ENCODE data around the gene C1orf56.

C1orf56 gene, protein sequence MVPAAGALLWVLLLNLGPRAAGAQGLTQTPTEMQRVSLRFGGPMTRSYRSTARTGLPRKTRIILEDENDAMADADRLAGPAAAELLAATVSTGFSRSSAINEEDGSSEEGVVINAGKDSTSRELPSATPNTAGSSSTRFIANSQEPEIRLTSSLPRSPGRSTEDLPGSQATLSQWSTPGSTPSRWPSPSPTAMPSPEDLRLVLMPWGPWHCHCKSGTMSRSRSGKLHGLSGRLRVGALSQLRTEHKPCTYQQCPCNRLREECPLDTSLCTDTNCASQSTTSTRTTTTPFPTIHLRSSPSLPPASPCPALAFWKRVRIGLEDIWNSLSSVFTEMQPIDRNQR
- total RNA-seq = 3.0 reads per million, percentile 10 among the genes with 10 or more reads in this experiment

DNA sequence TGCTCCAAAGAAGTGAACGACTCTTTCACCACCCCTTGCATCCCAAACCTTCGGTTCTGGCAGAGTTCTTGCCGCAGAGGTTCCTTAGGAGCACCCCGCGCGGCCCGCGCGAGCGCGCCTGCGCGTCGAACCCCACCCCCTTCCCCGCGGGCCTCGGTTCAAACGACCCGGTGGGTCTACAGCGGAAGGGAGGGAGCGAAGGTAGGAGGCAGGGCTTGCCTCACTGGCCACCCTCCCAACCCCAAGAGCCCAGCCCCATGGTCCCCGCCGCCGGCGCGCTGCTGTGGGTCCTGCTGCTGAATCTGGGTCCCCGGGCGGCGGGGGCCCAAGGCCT lies at the start of gene C1orf56:
TSS of gene C1orf56 (plus strand) at position 161 of the 334 bp plus-strand sequence. CDS start at position 258, 97 bp downstream.
- DNase-seq = peak; percentile 41

DNA sequence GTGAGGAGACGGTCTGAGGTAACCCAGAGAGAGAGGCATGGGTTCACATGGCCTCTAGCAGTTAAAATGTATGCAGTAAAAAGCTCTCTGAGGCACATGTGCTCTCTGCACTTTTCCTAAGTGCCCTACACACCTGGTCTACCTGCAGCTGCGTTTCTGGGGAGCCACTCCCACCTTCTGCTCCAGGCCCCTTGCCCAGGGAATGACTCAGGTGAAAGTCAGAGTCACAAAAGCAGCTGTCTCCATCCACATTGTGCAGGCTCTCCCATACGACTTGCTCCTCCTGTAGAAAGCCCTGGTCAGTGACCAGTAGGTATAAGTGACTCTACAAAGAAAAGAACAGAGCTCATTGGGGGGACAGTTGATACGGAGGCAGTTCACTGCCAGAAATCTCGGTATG lies 49.6 kb upstream of the C1orf56 start:
- no peak for DNase-seq

DNA sequence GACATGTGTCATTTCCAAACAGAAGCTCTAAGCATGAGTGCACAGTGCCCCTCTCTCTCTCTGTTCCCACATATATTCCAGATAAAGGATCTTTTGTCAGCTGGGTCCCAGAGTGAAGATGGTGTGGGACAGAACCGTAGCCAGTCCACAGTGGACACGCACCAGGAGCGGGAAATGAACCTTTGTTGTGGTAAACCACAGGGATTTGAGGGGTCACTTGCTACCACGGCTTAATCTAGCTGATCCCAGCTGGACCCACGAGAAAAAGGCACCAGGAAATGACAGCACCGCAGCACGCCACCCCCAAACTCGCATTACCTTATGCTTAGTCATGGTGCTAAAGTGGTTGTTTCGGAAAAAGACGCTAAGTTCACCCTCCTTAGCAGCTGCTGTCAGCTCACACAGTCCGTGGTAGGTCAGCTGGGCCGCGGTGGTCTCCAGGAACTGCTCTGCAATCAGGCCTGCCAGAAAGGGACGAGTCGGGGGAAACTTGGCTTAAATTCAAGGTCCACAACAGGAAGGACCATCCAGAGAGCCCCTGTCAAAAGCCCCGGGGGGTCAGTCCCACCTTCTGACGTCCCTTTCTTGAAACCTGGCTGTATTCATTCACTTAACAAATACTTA lies 48.4 kb upstream of the C1orf56 start:
- no peak for DNase-seq

DNA sequence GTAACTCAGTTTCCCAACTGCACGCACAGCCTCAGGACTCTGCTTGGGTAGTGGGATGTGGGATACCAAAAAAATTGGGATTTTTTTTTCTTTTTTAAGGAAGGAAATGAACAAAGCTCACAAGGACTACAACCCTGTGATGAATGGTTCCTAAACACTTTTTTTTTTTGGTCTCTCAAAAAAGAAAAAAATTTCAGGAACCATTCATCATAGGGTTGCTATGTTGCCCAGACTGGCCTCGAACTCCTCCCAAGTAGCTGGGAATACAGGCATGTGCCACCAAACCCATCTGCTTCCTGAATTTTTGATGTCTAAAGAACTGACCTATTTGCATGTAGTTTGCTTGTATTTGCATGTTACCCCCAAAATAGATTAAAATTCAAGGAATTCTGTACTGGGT lies 47.6 kb upstream of the C1orf56 start:
- DNase-seq = no peak

DNA sequence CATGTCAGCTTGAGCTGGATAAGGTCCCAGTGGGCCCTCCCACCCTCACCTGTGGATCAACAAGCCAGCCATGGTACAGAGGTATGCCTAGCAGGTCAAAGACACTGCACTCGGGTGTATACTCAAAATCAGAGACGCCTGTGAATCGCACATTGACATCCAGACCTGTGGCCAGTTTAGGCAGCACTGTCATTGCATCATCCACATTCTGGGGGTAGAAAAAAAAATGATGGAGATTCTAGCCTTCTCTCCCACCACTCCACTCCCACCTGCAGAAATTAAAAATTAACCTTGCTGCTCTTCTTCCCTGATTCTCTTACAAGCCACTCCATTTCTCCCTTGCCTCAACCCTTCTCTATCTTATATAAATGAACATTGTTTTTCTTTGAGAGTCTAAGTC lies 47.1 kb upstream of the C1orf56 start:
- DNase-seq = no peak

DNA sequence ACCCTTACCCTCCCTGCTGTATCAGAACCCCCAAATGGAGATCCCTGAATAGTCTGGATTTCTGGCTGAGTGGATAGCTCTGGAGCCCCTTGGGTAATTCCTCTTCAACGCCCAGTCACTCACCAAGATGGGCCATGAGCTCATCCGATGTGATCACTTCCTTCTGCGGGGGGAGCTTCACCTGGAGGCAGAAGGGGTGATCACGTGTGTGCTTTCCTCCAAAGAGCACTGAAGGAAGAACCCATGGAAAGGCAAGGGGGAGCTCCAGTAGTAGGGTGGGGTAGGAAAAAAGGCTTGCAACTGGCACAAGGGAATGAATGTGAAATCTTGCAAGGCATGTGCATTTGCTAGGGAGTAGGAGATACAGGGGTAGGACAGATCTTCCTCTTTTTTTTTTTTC lies 45.9 kb upstream of the C1orf56 start:
- DNase-seq = no peak

DNA sequence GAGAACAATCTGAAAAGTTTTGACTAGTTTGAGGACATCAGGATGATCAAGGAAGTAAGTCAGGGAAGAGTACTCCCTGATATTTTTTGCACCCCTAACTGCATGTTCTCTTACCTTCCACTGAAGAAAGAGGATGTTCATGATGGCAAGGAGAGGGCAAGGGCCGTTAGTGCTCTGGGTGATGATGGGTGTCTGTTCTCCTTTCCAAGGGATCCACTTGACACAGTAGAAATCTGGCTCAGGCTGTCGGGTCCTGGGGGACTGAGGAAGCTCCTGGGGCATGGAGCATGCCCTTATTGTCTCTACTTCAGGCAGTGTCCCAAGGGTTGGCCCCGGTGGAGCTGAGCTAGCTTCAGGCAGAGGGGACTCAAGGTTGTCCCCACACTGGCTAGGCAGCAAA lies 45.5 kb upstream of the C1orf56 start:
- DNase-seq = no peak

DNA sequence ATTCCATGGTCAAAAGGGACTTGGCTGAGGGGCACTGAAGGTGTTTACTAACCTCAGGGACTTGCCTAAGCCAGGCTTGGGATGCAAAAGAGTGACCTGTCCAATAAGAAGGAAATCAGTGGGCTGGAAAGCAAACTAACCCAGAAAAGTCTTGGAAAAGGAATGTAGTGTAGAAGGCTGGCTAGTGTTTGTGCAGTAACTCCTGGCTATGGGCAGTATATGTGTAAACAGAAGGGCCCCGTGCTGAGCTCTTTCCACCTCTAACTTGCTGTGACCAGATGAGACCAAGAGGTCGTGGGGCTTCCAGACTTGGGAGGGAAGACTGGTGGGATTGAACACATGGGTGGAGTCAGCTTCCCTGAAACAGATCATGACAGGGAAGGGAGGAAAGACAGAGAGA lies 44.9 kb upstream of the C1orf56 start:
- DNase-seq = no peak

DNA sequence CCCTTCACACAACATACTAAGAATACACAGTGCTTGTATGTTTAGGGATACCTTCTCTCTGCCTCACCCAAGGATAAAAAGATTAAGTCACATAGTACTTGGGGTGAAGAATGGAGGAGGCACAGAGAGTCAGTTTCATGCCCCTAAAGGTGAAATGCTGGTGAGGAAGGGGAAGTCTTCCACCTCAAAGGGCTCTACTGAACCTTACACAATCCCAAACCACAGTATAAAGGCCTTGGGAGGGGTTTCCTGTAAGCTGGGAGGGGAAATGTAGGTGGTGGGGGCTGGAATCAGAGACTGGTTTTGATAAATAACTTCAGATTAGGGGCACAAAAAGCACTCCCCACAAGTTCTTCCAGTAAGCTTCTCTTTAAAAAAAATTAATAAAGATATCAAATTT lies 44.4 kb upstream of the C1orf56 start:
- no peak for DNase-seq

DNA sequence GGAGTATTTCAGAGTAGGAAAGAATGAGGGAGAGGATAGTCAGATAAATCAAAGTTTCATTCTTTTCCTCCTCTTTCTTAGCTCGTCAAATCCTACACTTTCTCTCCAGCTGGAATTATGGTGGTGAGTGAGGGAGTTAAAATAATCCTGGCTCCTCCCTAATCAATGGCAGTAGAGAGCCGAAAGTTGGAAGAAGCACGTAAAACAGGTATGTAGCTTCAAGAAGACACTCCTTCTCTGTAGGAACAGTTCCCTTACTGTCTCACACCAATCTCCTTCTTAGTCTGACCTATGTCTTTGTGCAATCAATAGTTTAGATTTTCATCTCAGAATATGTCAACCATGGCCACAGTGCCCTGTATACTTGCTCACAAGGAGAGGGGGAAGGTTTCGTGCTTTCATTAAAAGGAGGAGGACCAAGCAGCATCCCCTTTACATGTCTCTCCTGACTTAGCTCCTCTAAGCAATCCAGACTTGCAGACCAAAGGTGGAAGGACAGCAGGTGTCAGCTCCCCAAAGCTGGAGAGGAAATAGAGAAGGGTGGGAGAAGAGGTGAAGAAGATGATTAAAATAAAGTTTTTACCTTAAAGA lies 41.7 kb upstream of the C1orf56 start:
- no peak for DNase-seq

DNA sequence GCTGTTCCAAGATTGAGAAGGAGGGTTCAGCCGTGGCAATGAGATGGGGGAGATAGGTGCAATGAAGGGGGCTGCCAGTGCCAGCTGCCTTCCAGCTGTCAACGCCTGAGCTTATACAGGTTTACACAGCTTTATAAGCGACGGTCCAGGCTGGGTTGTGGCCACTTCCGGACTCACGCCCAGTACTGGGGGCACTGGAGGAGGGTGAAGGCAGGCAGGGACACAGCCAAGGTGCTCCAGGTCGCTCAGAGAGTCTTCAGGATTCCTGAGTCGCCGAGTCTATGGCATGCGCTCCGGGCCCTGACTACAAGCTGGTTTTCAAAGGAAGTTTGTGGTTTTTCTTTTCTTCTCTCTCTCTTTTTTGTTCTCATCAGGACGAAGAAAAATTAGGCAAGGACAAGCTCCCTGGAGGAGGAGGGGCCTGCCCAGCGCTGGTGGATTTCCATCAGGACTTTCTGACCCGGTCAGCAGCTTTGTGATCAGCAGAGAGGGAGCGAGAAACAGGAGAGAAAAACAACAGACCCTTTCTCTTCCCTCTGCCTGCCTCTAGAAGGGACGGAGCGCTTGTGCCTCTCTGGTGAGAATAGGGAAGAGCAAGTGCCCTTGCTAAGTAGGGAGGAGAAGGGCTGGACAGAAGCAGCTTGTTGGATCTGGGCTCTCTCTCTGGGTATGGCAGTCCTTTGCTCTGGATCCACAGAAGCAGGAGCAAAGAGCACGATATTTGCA lies 41.1 kb upstream of the C1orf56 start, which contains the start of gene MINDY1:
TSS of gene MINDY1 (minus strand) at position 576 of the 726 bp plus-strand sequence. CDS start 4,285 bp downstream, outside the sequence.
- no peak for DNase-seq

DNA sequence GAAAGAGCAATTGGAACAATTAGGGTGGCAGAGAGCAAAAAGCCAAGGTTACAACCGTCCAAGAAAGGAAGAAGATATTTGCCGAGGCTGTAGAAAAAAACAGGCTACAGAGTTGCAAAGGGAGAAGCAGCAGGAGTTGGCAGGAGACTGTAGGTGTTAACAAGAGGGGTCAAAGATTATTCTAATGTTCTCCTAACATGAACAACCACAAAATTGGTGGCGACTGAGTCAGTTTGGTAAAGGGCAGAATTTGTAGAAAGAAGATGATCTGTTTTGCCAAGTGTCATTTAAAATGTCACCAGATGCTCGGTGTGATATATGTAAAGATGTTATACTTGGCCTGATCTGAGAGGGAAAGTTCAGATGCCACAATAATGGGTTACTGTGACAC lies 39.7 kb upstream of the C1orf56 start:
- DNase-seq = no peak

DNA sequence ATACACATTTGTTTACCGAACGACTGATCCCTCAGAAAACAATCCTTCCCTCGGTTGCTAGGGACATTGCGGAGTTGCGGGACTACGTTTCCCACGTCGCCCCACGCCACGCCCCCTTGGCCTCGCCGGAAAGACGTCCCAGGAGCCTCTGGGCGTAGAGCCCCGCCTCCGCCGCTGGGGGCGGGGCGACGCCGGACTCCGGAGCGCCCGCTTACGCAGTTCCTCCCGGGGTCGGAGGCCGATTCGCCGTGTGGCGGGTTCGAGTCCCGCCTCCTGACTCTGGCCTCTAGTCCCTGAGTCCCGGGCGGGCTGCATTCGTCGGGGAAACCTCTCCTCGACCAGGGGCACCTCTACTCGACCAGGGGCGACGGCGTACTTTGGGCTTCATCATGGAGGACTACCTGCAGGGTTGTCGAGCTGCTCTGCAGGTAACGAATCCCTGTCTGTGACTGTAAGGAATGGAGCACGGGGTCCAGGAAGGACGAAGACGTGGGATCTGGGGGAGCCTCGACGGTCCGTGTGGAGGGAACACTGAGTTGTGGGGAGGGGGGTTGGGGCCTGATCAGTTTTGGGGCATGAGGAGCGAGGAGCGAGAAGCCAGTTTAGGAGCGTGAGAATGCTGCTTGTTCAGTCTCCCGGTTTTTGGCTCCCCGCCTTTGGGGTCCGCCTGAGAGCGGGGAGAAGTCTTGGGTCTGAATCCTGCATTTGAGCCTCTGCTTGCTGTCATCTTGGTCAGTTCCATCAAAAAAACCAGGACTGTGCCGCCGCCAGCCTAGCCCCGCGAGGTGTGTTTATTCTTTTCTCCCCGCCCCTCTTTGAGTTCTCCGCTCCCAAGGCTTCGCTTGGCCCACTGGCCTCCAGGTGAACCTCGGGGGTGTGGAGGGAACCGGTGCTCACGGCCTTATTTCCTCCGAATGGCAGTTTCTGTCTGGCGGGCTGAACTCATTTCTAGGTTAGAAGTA lies 39.0 kb upstream of the C1orf56 start, which contains the start of gene PRUNE1:
TSS of gene PRUNE1 (plus strand) at position 206 of the 962 bp plus-strand sequence. CDS start at position 390, 184 bp downstream.
- DNase-seq = peak; percentile 97

DNA sequence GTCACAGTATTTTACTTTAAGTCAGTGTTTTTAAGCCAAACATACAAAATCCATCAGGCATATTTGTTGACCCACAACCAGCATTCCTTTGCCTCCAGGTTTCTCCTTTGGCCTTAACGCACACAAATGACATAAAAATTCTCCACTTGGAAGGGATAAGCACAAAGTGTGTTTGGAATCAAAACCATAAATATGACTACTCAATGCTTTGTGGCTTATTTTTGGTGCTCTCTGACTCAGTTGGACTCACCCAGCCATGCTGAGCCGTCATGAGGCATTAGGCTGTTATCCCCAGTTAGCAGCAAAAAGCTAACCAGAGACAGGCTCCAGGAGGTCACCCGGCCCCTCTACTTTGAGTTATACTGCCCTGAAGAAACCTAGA lies 38.4 kb upstream of the C1orf56 start:
- no peak for DNase-seq

DNA sequence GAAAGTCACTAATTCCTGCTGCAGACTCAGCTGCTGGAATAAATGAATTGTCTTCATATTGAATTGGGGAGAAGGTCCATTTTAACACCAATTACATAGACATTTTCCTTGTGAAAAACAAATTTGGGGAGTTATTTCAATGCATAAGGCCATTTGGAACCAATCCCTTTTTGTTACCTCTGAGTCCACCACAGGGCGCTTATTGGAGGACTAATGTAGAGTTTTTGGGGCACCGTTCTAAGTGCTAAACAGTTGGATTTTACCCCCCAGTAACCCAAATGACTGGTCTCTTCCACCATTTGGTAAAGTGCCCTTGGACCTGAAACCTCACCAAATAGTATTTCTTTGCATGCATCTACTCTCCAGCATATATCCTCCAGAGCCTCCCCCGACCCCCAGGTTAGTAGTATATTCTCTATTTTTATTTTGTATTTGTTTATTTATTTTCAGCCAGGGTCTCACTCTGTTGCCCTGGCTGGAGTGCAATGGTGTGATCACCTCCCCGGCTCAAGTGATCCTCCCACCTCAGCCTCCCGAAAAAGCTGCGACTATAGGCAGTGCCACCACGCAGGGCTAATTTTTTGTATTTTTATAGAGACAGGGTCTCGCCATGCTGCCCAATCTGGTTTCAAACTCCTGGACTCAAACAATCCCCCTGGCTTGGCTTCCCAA lies 37.7 kb upstream of the C1orf56 start:
- DNase-seq = no peak

DNA sequence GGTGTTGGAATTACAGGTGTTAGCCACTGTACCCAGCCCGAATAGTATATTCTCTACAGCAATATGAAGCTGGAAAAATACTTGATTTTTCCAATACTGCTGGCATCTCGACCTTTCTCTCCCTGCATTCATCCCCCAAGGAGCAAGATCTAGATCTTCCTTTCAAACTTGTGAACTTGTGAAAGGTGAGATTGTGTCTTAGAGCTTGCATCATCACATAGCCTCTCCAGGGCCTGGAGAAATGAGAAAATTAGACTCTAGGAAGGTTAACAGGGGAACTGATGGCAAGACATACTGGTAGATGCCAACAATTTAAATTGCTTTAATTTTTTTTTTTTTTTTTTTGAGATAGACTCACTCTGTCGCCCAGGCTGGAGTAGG lies 37.2 kb upstream of the C1orf56 start:
- DNase-seq = no peak

DNA sequence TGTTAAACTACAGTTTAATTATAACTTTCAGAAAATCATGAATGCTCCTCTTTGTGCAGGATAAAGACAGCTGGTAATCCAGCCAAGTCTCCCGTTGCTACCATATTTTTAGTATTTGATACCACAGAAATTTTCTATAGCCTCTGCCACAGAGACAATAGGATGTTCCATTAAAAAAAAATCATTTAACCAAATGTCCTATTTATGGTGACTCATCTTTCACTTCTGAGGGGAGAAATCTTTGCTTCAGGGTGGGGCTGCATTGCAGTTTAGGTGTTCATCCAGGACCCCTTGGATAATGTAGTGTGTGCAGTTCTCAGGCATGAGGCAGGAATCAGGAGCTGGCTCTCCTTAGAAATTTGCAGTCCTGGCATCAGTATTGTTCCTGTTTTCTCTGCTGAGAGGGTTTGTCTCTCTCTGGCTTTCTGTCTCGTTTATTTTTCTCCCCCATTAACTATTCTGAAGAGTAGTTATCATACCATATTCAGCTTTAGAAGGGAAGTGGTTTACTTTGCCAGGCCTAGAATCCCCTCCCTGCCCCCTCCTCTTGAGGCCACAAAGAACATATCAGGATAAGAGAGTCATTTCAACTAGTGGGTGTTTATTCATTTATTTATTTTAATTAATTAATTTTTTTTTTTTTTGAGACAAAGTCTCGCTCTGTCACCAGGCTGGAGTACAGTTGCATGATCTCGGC lies 36.2 kb upstream of the C1orf56 start:
- DNase-seq = no peak

DNA sequence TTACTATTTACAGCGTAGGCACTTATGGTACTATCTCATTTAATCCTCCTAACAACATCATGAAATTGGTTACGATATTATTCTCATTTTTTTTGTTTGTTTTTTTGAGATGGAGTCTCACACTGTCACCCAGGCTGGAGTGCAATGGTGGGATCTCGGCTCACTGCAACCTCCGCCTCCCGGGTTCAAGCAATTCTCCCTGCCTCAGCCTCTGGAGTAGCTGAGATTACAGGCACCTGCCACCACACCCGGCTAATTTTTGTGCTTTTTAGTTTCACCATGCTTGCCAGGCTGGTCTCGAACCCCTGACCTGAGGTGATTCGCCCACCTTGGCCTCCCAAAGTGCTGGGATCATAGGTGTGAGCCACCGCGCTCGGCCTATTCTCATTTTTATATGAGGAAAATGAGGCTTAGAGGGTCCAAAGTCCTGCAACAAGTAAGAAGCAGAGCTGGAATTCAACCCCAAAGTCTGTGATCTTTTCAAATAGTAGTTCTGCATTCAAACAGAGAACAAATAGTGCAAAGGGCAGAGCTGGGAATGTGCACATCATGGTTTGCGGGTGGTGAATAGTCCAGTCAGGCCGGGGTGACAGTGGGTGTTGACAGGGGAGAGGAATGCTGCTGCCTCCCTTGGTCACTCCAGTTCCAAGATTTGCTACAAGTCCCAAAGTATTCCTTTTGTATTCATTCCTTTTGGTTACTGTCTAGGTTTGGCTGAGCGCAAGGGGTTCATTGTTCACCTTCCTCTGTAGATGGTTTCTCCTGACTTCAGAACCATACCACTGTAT lies 34.7 kb upstream of the C1orf56 start:
- no peak for DNase-seq

DNA sequence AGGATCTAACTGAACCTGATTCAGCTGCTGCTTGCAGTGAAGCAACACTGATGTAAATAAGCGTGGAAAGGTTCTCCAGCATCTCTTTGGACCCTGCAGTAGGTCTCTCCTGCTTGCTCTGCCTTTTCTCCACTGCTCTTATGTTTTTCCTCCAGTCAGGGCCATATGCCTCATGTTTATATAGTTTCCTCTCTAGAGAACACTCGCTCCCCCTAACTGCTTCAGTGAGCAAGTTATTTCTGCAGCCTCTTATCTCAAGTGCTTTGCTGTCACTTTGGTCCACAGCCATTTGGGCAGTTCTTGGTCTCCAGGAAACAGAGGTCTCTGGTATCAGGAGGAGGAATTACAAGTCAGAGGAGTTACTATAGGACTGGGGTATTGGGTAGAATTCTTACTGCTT lies 34.0 kb upstream of the C1orf56 start:
- no peak for DNase-seq

DNA sequence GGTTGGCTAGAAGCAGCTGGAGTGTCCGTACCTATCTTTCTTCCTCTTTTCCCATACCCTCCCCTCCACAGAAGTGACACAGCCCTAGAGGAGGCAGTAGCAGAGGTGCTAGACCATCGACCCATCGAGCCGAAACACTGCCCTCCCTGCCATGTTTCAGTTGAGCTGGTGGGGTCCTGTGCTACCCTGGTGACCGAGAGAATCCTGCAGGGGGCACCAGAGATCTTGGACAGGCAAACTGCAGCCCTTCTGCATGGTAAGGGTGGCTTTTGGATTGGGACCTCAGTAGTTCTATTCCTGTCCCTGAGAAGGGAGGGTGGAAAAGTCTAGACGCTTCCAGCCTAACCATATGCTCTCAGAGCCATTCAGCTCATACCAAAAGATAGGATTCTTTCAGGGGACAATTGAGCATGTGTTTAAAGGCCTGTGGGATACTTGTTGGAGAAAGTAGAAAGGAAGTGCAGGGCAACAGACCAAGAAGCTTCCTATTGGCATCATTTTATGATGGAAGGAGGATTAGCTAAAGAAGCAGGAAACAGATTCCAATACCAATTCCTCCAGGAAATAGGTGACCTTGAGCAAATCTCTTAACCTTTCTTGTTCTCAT lies 22.9 kb upstream of the C1orf56 start:
- DNase-seq = peak; percentile 90
